Choroid plexus epithelial cell (primary cell): ENCODE measurements around the gene KRT76.

Source experiments
- DNase-seq: peaks from one replicate; pipeline ENCODE4 v3.0.0-alpha.2; 2010; ENCODE audit warnings: low read depth
- H3K4me3 ChIP-seq: 2 replicates; pipeline ENCODE4 v1.5.1; 2011; ENCODE audit warnings: low read depth, mild to moderate bottlenecking, control low read depth, low read length, moderate library complexity
- CTCF ChIP-seq: conservative IDR thresholded peaks from 2 replicates; pipeline ENCODE4 v1.5.1; 2011; ENCODE audit warnings: low read depth, mild to moderate bottlenecking, control low read depth, inconsistent platforms, low read length, moderate library complexity

The KRT76 gene

GRCh38 chr12:52730383-52730782, 46.8 kb downstream of the KRT76 start:
- DNase-seq, result no peak
- H3K4me3 ChIP-seq, result no peak overlapping the region
- TF ChIP-seq CTCF, result no peak

GRCh38 chr12:52729147-52729546, 48.0 kb downstream of the KRT76 start:
- no peak for TF ChIP-seq CTCF
- no peak for DNase-seq
- H3K4me3 ChIP-seq, result no peak overlapping the region

- TF ChIP-seq CTCF, result no peak
- no peak for DNase-seq
- no peak overlapping the region for H3K4me3 ChIP-seq
Observed at GRCh38 chr12:52728374-52728773, 48.8 kb downstream of the KRT76 start.

- TF ChIP-seq CTCF, result no peak
- no peak for DNase-seq
- no peak overlapping the region for H3K4me3 ChIP-seq
Observed at GRCh38 chr12:52727037-52727436, 50.1 kb downstream of the KRT76 start.

GRCh38 chr12:52726451-52726850, 50.7 kb downstream of the KRT76 start:
- DNase-seq, result no peak
- TF ChIP-seq CTCF, result no peak
- H3K4me3 ChIP-seq, result no peak overlapping the region

- no peak overlapping the region for H3K4me3 ChIP-seq
- no peak for DNase-seq
- no peak for TF ChIP-seq CTCF
Observed at GRCh38 chr12:52724384-52724783, 52.8 kb downstream of the KRT76 start.

GRCh38 chr12:52722680-52723079, 54.5 kb downstream of the KRT76 start:
- H3K4me3 ChIP-seq, result no peak overlapping the region
- no peak for TF ChIP-seq CTCF
- DNase-seq, result no peak
